HL-60 (cell line): ENCODE data around the gene PTCHD1.

Source experiments
- DNase-seq, 2 experiments: peaks; one replicate each; pipeline ENCODE4 v3.0.0-alpha.2; 2010 to 2020; ENCODE audit warnings: low read depth in 1 of 2, low spot score in 1 of 2
- H3K27ac ChIP-seq: fragments of 250-450 bp; sonication (Bioruptor Pico); replicated peaks from 2 replicates; pipeline ENCODE4 v1.5.1; 2020; ENCODE audit warnings: mild to moderate bottlenecking, moderate library complexity
- H3K27me3 ChIP-seq: fragments of 250-450 bp; sonication (Bioruptor Pico); 2 replicates; pipeline ENCODE4 v1.5.1; 2021; ENCODE audit warnings: mild to moderate bottlenecking, moderate library complexity; ENCODE audit not compliant: insufficient read depth, poor library complexity, severe bottlenecking
- H3K4me3 ChIP-seq: replicated peaks from 2 replicates; pipeline ENCODE4 v1.5.1; 2011; ENCODE audit warnings: mild to moderate bottlenecking, control low read depth, low read length; ENCODE audit not compliant: insufficient read depth
- CTCF ChIP-seq: IDR thresholded peaks from one replicate; pipeline ENCODE4 v1.5.1; 2011; ENCODE audit warnings: low read length, control low read depth, inconsistent platforms; ENCODE audit not compliant: insufficient read depth
- GABPA ChIP-seq: IDR thresholded peaks from 2 replicates; pipeline ENCODE4 v1.6.1; 2012; ENCODE audit warnings: low read depth
- POLR2AphosphoS5 ChIP-seq: IDR thresholded peaks from 2 replicates; pipeline ENCODE4 v1.6.1; 2012; ENCODE audit warnings: low read depth
- REST ChIP-seq: IDR thresholded peaks from 2 replicates; pipeline ENCODE4 v1.6.1; 2012; ENCODE audit warnings: low read depth; ENCODE audit not compliant: insufficient replicate concordance
- SPI1 ChIP-seq: IDR thresholded peaks from 2 replicates; pipeline ENCODE4 v1.6.1; 2012; ENCODE audit warnings: low read depth, mild to moderate bottlenecking, borderline replicate concordance

Gene PTCHD1

DNA sequence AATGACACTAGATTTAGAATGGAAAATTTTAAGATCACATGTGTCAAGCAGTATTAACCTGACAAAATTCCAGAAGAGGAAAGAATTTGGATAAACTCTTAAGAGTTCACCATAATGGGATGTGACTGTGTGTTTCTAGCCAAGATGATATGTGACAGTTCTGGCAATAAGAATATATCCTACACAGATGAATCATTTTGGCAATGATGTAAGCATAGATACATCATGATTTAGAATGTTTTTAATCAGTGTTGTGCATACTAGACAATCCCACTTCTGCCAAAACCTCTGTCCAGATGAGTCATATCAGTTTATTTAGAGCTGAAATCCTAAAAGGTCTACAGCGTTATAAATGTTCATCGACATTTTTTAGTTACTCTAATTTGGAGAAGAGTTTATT lies 48.8 kb downstream of the PTCHD1 start:
- peaks cover 8% of the 10 kb centered on the region for H3K27me3 ChIP-seq
- H3K27ac ChIP-seq = no peak overlapping the region
- DNase-seq = no peak
- H3K4me3 ChIP-seq = no peak overlapping the region
- TF ChIP-seq REST = no peak
- no peak for TF ChIP-seq GABPA
- no peak for TF ChIP-seq POLR2AphosphoS5
- no peak for TF ChIP-seq SPI1
- no peak for TF ChIP-seq CTCF

- DNase-seq = no peak
- H3K4me3 ChIP-seq = no peak overlapping the region
- no peak overlapping the region for H3K27ac ChIP-seq
- peaks cover 8% of the 10 kb centered on the region for H3K27me3 ChIP-seq
- TF ChIP-seq GABPA (no peak), REST (no peak), CTCF (no peak), POLR2AphosphoS5 (no peak), SPI1 (no peak)
These were observed 50.6 kb downstream of the PTCHD1 start for GRCh38 chrX:23385242-23385641.

- DNase-seq = no peak
- no peak overlapping the region for H3K4me3 ChIP-seq
- no peak for TF ChIP-seq POLR2AphosphoS5
- no peak for TF ChIP-seq REST
- no peak for TF ChIP-seq SPI1
- TF ChIP-seq CTCF = no peak
- no peak for TF ChIP-seq GABPA
- peaks cover 8% of the 10 kb centered on the region for H3K27me3 ChIP-seq
- H3K27ac ChIP-seq = no peak overlapping the region
These were observed 51.6 kb downstream of the PTCHD1 start for GRCh38 chrX:23386260-23386659.
